Urothelium cell line (cell line): ENCODE results near the gene FREM3.
A peak's percentile ranks its signal among the peaks of the same experiment; 100 is the strongest.

Experiments
- DNase-seq: peaks from one replicate; pipeline ENCODE4 v3.0.0; 2011; ENCODE audit warnings: low spot score, mixed read lengths
- FAIRE-seq: peaks from 2 replicates; lab custom pipeline; 2011; peaks lifted over from hg19 to GRCh38; lab: Jason Lieb, UNC

The FREM3 gene

DNA sequence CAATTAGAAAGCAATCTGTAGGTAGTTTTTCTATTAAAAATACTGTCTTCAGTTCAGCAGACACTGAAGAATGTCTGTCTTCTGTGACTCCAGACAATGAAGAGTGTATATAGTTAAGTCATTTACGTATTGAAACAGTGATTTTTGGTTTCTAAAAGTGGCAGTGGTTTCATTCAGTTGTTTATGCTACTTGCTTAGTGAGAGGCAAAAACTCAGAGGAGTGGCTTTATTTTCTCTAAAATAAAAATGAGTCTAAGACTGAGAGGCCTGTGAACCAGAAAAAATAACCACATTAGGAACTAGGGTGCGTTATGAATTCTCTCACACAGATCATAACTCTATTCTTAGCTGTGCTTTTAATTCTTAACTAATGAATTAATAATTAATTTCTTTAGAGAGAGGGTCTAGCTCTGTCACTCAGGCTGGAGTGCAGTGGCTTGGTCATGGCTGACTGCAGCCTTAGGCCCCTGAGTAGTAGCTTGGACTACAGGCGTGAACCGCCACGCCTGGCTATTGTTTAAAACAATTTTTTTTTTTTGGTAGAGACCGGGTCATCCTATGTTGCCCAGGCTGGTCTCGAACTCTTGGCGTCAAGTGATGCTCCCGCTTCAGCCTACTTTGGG lies 31.4 kb downstream of the FREM3 start:
- FAIRE-seq (no peak), DNase-seq (no peak)

DNA sequence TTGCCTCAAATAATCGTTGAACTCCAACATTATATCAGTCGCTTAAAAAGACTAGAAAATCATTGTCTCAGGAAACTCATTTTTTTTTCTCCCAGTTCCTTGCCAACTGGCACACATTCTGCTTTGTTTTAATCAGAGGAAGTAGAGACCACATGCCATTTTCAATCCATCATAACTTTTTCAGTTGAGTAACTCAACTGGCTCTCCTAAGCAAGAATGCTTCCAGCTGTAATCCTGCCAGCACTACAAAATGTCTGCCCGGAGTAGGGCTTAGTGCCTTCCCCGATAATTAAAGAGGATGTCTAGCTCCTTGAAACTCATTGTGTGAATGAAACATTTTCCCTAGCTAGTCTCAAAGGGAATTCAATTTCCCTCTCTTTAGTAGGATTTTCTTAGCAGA lies 33.0 kb downstream of the FREM3 start:
- DNase-seq (peak; percentile 7), FAIRE-seq (no peak)

DNA sequence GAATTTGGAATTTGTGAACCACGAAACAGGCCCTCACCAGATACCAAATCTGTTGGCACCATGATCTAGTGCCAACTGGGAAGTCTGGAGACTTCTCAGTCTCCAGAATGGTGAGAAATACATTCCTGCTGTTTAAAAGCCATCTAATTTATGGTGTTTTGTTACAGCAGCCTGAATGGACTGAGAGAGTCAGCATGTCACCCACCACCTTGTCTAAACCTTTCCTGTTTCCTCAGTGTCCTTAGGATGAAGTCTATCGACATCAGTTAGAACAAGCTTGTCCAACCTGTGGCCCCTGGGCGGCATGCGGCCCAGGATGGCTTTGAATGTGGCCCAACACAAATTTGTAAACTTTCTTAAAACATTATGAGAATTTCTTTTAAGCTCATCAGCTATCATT lies 42.1 kb downstream of the FREM3 start:
- FAIRE-seq (no peak), DNase-seq (no peak)

DNA sequence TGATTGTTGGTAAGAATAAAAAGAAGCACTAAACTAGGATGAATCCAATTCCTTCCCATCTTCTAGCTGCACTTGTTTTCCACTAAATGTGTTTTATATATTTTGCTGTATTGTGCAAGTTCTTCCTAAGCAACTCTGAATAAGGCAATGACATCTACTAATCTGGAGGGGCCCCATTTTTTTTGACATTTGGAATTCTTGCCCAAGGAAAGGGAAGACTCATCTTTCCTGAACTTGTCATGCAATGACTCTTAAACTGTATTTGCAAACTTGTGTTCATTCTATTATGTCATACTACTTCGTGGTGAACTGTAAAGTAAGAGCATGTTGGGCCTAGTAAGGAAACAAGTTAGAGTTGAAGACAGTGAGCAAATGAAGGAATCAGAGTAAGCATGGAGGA lies 45.9 kb downstream of the FREM3 start:
- DNase-seq (no peak), FAIRE-seq (no peak)

DNA sequence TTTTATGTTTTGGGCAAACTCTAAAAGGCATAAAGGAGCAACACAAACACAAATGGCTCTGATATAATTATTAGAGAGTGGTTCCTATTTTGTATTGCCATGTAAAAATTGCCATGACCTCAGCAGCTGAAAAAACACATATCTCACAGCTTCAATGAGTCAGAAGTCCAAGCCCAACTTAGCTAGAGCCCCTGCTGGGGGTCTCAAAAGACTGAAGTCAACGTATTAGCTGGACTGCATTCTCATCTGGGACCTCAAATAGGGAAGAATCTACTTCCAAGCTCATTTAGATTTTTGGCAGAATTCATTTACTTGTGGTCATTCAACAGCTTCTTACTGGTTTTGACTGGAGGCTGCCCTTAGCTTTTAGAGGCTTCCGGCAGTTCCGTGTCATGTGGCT lies 47.4 kb downstream of the FREM3 start:
- DNase-seq (no peak), FAIRE-seq (no peak)

DNA sequence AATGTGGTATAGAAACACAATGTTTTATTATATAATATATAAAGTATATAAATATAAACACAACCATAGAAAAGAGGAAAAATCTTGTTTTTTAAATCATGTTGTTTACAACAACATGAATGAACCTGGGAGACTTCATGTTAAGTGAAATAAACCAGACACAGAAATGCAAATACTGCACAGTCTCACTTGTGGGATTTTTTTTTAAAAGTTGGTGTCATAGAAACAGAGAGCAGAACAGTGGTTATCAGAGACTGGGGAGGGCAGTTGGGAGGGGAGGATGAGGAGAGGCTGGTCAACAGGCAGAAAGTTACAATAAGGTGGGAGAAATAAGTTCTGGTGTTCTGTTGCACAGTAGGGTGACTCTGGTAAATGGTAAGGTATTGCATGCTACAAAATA lies 57.1 kb downstream of the FREM3 start:
- DNase-seq (no peak), FAIRE-seq (no peak)

DNA sequence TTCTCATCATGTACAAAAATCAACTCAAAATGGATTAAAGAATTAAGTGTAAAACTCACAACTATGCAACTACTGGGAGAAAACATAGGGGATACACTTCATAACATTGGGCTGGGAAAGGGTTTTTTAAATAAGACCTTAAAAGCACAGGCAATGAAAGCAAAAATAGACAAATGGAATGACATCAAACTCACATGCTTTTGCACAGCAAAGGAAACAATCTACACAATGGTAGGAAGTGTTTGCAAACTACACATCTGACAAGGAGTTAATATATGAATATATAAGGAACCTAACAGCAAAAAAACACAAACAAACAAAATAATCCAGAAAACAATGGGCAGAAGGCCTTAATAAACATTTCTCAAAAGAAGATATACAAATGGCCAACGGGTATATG lies 57.9 kb downstream of the FREM3 start:
- no peak for FAIRE-seq
- DNase-seq = no peak

DNA sequence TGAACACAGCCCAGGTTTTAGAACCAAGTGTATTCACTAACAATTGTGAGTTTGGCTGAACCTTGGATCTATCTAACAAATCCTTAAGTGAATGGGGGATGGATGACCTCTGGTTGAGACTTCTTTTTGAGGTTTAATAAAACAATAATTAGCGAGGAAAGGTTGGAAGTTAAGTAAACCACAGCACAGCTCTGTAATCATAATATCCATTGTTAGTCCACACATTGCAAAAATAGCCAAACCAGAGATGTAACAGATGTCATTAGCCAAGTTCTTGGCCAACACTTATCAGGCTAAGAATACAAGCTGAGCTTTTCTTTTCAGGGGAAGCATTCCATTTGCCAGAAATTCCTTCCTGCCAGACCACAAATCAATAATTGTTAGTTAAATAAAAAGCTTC lies 59.1 kb downstream of the FREM3 start:
- no peak for DNase-seq
- FAIRE-seq = no peak

DNA sequence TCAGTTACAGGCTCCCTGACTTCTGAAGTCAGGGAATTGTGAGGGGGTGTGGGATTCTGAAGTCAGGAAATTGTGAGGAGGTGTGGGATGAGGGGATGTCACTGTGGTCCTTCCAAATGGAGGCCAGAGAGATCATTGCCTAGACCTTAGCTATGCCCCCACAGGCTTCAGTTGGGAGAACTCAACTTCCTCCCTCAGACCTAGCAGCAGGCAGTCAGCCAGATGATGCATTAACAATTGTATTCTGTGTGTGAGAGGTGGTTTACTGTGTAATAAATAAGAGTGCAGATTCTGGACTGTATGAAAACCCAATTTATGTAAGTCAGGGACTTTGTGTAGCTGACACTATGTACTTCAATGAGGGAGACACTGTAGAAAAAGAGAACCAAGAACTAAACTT lies 65.7 kb downstream of the FREM3 start:
- FAIRE-seq = no peak
- DNase-seq = no peak

DNA sequence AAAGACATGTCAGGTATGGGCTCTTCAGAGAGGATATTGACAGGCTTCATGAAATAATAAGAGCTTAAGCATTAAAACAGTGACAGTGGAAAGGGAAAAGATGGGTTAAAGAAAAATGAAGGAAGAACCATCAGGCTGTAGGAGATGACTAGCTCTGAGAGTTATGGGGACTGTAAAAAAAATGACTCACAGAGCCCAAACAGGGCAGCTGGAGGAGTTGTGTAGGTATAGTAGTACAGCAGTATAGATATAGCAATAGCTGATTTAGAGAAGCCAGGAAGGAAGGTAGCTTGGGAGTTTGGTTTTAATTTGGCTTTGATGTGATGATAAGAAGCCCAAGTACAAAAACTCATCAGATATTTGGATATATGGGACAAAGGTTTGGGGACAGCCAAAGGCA lies 66.6 kb downstream of the FREM3 start:
- FAIRE-seq (no peak), DNase-seq (no peak)

DNA sequence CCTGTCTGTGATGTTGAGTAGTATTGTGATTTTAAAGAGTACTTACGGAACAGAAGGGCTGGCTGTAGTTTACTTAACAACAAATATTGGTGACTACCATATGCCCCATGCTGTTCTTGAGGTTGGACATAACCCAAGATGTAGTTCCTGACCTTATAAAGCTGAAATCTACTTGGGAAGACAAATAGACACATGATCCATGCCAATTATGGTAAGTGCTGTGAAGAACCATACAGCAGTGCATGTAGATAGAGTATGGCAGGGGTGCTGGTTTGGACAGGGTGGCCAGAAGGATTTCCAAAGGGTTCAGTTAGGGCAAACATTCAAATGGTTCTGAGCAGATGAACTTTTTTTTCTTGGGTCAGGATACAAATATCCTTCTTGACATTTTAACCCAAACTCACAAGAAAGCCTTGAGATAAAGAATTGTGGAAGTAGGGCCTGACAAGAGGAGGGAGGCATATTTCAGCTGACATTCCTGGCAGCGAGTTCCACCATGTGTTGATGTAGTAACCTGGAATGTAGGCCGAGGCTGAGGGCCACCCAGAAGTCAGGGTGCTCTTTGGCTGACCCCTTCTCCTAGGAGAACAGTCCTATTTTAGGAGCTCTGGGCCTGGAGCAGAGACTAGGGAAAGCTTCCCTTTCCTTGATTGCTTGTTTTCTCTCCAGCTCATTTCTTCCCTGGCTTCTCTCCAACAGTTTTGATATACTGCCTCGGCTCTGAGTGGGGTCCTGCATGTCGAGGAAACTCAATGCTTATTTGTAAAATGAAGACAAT lies 74.2 kb downstream of the FREM3 start:
- FAIRE-seq = no peak

DNA sequence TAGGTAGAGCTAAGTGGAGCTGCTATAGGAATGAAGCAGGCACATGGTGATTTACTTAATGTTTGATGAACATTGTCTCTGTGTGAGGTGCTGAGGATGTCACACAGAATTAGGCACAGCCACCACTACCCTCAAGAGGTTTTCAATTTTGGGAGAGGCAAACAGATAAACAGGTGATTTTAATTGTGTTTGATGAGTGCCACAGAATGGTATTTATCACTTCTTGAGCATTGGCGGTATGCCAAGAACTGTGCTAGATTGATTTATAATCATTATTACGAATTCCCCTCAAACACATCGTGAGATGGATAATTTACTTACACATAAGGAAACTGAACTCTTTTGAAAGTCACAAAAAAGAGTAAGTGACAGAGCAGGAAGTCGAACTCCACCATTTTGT lies 74.8 kb downstream of the FREM3 start:
- no peak for FAIRE-seq
- no peak for DNase-seq

More for the DNA sequence above, 74.2 kb downstream of the FREM3 start:
- no peak for DNase-seq

DNA sequence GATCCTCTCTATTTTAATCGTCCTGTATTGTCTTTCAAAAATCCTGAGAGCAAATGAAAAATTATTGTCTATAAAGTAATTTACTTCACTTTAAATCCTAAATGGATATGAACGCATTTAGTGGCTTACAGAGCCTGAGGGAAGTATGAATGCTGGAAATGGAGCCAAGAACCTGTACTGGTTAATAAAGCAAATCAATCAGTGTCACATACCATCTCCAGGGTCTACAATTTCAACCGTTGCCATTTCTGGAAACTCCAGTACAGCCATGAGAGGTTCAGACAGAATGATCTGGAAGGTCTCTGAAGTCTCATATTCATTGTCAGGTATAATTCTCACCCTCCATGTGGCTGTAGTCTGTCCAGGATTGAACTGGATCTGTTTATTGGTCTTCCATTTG lies 76.6 kb downstream of the FREM3 start:
- FAIRE-seq = no peak
- DNase-seq = no peak

DNA sequence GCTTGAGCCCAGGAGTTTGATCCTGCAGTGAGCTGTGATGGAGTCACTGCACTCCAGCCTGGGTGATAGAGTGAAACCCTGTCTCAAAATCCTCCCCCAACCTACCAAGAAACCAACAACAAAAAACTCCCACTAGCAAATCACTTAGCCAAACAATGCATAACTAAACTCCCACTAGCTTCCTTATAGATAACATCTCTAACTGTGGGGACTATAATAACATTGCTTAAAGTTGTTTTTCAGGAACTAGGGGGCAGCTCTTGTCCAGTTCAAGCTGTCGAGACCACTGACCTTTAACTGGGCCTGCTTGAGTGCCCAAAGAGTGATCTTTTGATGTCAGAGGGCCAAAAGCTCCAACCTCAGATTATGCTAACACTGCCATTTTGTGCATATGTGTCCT lies 81.7 kb downstream of the FREM3 start:
- no peak for FAIRE-seq
- no peak for DNase-seq

DNA sequence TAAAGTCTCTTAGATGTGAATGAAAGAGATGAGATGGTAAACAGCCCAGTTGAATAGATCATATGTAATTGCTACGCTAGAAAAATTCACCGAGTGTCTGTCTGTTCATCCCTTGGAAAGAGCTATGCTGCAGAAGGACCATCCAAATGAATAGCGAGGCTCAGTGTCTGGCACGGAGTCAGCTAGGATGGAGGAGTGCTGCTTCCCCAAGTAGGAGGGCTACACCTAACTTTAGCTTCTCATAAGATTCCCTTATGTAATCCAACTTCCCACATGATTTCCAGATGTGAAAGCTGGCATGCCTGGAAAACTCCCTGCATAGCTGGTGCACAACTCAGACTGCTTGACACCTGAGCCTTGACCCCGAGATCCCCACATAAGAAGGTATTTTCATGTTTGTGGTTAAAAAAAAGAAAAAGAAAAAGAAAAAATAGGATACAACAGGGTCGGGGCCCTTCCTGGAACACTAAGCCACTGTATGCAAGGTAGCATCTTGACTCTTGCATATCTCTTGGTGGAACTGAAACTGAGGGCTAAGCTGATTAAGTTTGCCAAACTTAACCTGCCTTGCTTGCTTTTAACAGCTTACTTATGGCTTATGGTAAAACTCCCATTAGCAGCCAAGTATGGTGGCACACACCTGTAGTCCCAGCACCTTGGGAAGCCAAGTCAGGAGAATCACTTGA lies 82.3 kb downstream of the FREM3 start:
- FAIRE-seq (no peak), DNase-seq (peak; percentile 46)

DNA sequence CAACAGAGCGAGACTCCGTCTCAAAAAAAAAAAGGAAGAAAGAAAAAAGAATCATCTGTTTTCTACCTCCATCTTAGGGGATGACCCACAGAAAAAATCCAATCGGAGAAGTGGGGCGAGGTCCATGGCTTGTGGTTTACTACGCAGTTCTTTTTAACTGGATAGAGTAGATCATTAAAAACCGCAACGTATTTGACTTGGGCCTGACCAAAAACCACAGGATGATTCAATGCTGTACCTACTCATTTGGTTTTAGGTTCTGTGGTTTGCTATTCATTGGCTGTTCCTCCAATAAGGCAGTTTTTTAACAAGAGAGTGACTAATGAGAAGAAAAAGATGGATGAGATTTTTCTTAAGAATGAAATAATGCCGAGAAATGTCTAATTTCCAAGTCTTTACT lies 83.7 kb downstream of the FREM3 start:
- no peak for FAIRE-seq
- peak; percentile 77 for DNase-seq

DNA sequence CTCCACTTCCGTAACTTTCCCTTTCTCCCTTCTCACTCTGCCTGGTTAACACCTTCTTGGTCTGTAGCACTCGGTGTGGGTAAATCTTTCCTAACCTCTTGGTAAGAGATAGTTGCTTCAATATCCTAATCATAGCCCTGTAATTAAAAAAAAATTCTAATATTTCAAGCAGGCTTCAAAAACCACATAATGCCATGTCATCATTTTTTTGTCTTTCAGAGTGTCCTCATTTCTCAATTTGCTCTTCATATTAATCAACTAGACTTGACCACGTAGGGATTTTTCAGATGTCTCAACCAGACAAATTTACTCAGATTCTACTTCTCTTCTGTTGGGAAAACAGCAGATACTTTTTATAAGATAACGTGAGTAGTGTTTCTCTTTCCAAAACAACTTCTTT lies 91.0 kb downstream of the FREM3 start:
- no peak for FAIRE-seq

DNA sequence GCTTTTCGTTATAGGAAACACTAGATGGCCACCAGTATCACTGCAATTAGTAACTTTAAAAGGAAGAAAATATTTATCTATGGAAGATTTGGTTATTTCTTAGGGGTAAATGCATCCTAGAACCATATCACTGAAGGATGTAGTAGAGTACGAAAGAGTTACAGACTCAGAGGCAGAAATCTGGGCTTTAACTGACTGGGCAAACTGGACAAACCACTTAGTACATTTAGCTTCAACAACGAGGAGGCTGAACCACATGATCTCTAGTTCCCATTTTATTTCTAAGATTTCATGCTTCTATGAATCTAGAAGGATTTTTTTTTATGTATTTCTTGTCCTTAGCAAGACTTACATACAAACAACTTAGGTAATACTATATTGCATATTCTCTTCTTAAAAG lies 94.0 kb downstream of the FREM3 start:
- no peak for FAIRE-seq
- no peak for DNase-seq

More for the DNA sequence above, 91.0 kb downstream of the FREM3 start:
- DNase-seq = no peak

DNA sequence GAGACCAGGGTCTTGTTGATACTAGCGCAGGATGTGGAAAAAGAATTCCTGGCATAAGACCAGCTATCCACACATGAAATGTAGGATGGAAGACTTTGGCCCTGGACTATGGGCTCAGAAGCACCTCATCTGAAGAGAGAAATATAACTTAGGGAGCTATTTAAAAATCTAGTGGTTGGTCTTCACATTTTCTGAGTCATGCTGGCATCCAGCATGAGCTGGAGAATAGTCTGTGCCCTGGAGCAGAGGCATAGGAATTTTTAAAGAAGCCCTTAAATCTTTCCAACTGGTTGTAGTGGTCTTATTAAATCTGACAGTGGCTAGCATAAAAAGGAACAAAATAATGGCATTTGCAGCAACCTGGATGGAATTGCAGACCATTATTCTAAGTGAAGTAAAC lies 100.6 kb downstream of the FREM3 start:
- FAIRE-seq = no peak

DNA sequence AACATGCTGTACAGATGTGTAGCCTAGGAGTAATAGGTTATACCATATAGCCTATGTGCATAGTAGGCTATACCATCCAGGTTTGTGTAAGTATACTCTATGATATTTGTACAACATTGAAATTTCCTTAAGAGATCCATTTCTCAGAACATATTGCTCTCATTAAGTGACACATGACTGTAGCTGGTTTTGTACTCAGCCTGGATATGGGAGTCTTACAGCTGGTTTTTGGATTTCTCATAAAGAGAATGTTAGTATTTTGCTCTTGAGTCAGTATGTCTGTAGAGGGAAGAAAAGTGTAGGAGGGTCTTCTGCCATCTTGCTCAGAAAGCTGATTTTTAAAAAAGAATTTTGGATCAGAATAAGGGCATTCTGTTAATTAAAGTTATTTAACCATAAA lies 101.7 kb downstream of the FREM3 start:
- no peak for FAIRE-seq
- no peak for DNase-seq

More for the DNA sequence above, 100.6 kb downstream of the FREM3 start:
- DNase-seq = no peak

DNA sequence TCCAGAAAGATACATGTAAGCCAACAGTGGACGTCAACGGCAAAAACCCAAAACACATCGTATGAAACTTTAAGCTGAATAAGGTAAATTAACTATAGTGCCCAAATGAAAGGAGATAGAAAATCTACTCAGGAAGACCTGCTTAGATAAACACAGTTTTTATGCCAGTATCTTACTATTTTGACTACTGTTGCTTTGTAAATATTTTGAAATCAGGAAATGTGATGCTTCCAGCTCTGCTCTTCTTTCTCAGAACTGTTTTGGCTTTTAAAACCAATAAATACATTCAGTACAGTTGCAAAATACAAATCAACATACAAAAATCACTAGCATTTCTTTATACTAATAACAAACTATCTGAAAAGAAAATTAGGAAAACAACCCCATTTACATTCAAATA lies 103.2 kb downstream of the FREM3 start:
- FAIRE-seq (no peak), DNase-seq (no peak)

DNA sequence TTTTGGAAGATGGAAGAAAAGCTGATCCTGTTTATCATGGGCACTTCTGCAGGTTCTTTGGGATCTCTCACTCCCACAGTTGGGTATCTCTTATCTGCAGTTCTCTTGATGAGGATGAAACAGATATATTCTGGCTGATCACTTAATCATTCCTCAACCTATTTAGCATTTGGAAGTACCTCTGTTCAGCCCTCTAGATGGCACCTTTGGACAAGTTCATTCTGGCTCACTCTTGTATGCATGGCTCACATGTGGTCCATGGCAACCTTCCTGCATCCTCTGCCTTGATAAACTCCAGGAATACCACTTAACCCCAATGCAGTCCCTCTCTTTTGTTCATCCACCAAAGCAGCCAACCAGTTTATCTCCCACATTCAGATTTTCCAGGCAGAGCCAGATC lies 112.8 kb downstream of the FREM3 start:
- FAIRE-seq (no peak), DNase-seq (no peak)
